OCI-LY3 (cell line): ENCODE results near the gene ELOA2.

Source experiments
- CTCF ChIP-seq: fragments of 200-600, 300-600 bp; sonication (generic); IDR thresholded peaks from 2 replicates; pipeline ENCODE4 v1.5.1; 2014; ENCODE audit warnings: antibody characterized with exemption, low read length, low read depth
- EZH2phosphoT487 ChIP-seq: fragments of 200-600 bp; shearing (Covaris generic); IDR thresholded peaks from 2 replicates; pipeline ENCODE4 v1.6.1; 2018; ENCODE audit warnings: antibody characterized with exemption, mixed run types, low read depth

GRCh38 chr18:47035156-47035671 is at the start of gene ELOA2:
- TF ChIP-seq CTCF (no peak), EZH2phosphoT487 (no peak)
